ENCODE measurements around the gene ZNF358.

Gene ZNF358

GRCh38 chr19:7559102-7559501, 43.2 kb downstream of the ZNF358 start:
- DNase-seq (ENCODE audit: low read depth in 2 of 2), result no peak

- DNase-seq (ENCODE audit: low read depth in 2 of 2), result no peak
These were observed 44.4 kb downstream of the ZNF358 start for GRCh38 chr19:7560255-7560654.

- DNase-seq (ENCODE audit: low read depth in 2 of 2), result no peak
These were observed 45.4 kb downstream of the ZNF358 start for GRCh38 chr19:7561325-7561724.

GRCh38 chr19:7562646-7563393, 46.9 kb downstream of the ZNF358 start:
- DNase-seq (ENCODE audit: low read depth in 2 of 2), result no peak

- DNase-seq (ENCODE audit: low read depth in 2 of 2), result no peak
These were observed 49.0 kb downstream of the ZNF358 start for GRCh38 chr19:7564866-7565265.

GRCh38 chr19:7565332-7565731, 49.4 kb downstream of the ZNF358 start:
- no peak for DNase-seq (ENCODE audit: low read depth in 2 of 2)
